ENCODE measurements around the gene GKAP1.

The GKAP1 gene

GRCh38 chr9:83794051-83794450 lies 23.5 kb downstream of the GKAP1 start:
- Histone ChIP-seq H3K36me3 (ENCODE audit: insufficient read depth, low read length) (peaks cover 5% of the 10 kb centered on the region; the same call in 1 of the 2 replicates), H3K79me2 (ENCODE audit: insufficient read depth, low read length) (no peaks in the 10 kb centered on the region), H3K9me2 (replicated peaks; ENCODE audit: low read depth, low read length) (no peaks in the 10 kb centered on the region), H3K9ac (ENCODE audit: low read depth, low read length, poor library complexity, severe bottlenecking) (no peak overlapping the region), H3K4me1 (ENCODE audit: insufficient read depth, low read length, poor library complexity, severe bottlenecking) (no peaks in the 10 kb centered on the region), H3F3A (ENCODE audit: low read depth) (no peaks in the 10 kb centered on the region), H4K20me1 (ENCODE audit: insufficient read depth, low read length, poor library complexity, severe bottlenecking) (no peaks in the 10 kb centered on the region), H2AFZ (ENCODE audit: low read length) (no peak overlapping the region), H3K9me3 (ENCODE audit: insufficient read depth, low read depth, low read length) (no peaks in the 10 kb centered on the region), H3K4me2 (ENCODE audit: low read depth, low read length, poor library complexity, severe bottlenecking) (no peak overlapping the region), H3K27me3 (ENCODE audit: insufficient read depth, low read length, poor library complexity, severe bottlenecking) (no peaks in the 10 kb centered on the region), H3K4me3 (ENCODE audit: low read length, poor library complexity, severe bottlenecking) (no peak overlapping the region)
- no peak for TF ChIP-seq CTCF (conservative IDR thresholded peaks at IDR 0.05; ENCODE audit: low read length)
- no peak for TF ChIP-seq EZH2phosphoT487 (IDR thresholded peaks at IDR 0.05; ENCODE audit: borderline replicate concordance)

- Histone ChIP-seq H3K27me3 (ENCODE audit: insufficient read depth, low read length, poor library complexity, severe bottlenecking) (no peaks in the 10 kb centered on the region), H2AFZ (ENCODE audit: low read length) (no peak overlapping the region)
Measured at GRCh38 chr9:83792746-83793145, 24.8 kb downstream of the GKAP1 start.

DNA sequence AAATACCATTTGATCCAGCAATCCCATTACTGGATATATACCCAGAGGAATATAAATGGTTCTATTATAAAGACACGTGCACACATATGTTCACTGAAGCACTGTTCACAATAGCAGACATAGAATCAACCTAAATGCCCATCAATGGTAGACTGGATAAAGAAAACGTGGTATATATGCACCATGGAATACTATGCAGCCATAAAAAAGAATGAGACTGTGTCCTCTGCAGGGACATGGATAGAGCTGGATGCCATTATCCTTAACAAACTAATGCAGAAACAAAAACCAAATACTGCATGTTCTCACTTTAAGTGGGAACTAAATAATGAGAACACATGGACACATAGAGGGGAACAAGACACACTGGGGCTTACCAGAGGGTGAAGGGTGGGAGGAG lies 39.4 kb downstream of the GKAP1 start:
- TF ChIP-seq CTCF (conservative IDR thresholded peaks at IDR 0.05; ENCODE audit: low read length) = no peak
- no peak for TF ChIP-seq EZH2phosphoT487 (IDR thresholded peaks at IDR 0.05; ENCODE audit: borderline replicate concordance)

More at GRCh38 chr9:83792746-83793145, 24.8 kb downstream of the GKAP1 start:
- Histone ChIP-seq H3K36me3 (ENCODE audit: insufficient read depth, low read length) (no peaks in the 10 kb centered on the region), H3K4me2 (ENCODE audit: low read depth, low read length, poor library complexity, severe bottlenecking) (no peak overlapping the region), H3K4me3 (ENCODE audit: low read length, poor library complexity, severe bottlenecking) (no peak overlapping the region), H3K79me2 (ENCODE audit: insufficient read depth, low read length) (no peaks in the 10 kb centered on the region), H3K9me3 (ENCODE audit: insufficient read depth, low read depth, low read length) (no peaks in the 10 kb centered on the region), H3F3A (ENCODE audit: low read depth) (no peaks in the 10 kb centered on the region), H3K9me2 (replicated peaks; ENCODE audit: low read depth, low read length) (no peaks in the 10 kb centered on the region), H3K9ac (ENCODE audit: low read depth, low read length, poor library complexity, severe bottlenecking) (no peak overlapping the region), H4K20me1 (ENCODE audit: insufficient read depth, low read length, poor library complexity, severe bottlenecking) (no peaks in the 10 kb centered on the region), H3K4me1 (ENCODE audit: insufficient read depth, low read length, poor library complexity, severe bottlenecking) (no peaks in the 10 kb centered on the region)
- TF ChIP-seq CTCF (conservative IDR thresholded peaks at IDR 0.05; ENCODE audit: low read length) (no peak), EZH2phosphoT487 (IDR thresholded peaks at IDR 0.05; ENCODE audit: borderline replicate concordance) (no peak)

More for the DNA sequence above, 39.4 kb downstream of the GKAP1 start:
- Histone ChIP-seq H3K27me3 (ENCODE audit: insufficient read depth, low read length, poor library complexity, severe bottlenecking) (no peaks in the 10 kb centered on the region), H3K9me2 (replicated peaks; ENCODE audit: low read depth, low read length) (no peaks in the 10 kb centered on the region), H3F3A (ENCODE audit: low read depth) (no peaks in the 10 kb centered on the region), H3K79me2 (ENCODE audit: insufficient read depth, low read length) (no peaks in the 10 kb centered on the region), H2AFZ (ENCODE audit: low read length) (no peak overlapping the region), H3K9ac (ENCODE audit: low read depth, low read length, poor library complexity, severe bottlenecking) (no peak overlapping the region), H3K4me2 (ENCODE audit: low read depth, low read length, poor library complexity, severe bottlenecking) (no peak overlapping the region), H3K4me1 (ENCODE audit: insufficient read depth, low read length, poor library complexity, severe bottlenecking) (no peaks in the 10 kb centered on the region), H3K4me3 (ENCODE audit: low read length, poor library complexity, severe bottlenecking) (no peak overlapping the region), H3K36me3 (ENCODE audit: insufficient read depth, low read length) (no peaks in the 10 kb centered on the region; the same call in 1 of the 2 replicates), H4K20me1 (ENCODE audit: insufficient read depth, low read length, poor library complexity, severe bottlenecking) (no peaks in the 10 kb centered on the region), H3K9me3 (ENCODE audit: insufficient read depth, low read depth, low read length) (no peaks in the 10 kb centered on the region)
